Mucosa of rectum (tissue), 2 donors: ENCODE results near the gene CDKN1A.
"Not testable (repeated sequence)": the region's sequence is repeated elsewhere in the genome, so short reads cannot be mapped to it uniquely, and the experiment has no call there.

Experiments used
- H3K27ac ChIP-seq, 2 donors: one replicate each; pipeline ENCODE4 v1.7.0; 2013; ENCODE audit warnings: inconsistent platforms in 2 of 2, low read depth in 2 of 2, low read length in 2 of 2
- H3K27me3 ChIP-seq, 2 donors: one replicate each; pipeline ENCODE4 v1.7.0; 2013; ENCODE audit warnings: low read length in 2 of 2; ENCODE audit not compliant: control insufficient read depth in 2 of 2, insufficient read depth in 2 of 2
- H3K36me3 ChIP-seq, 2 donors: one replicate each; pipeline ENCODE4 v1.7.0; 2013; ENCODE audit warnings: low read length in 2 of 2; ENCODE audit not compliant: control insufficient read depth in 2 of 2, insufficient read depth in 2 of 2
- H3K4me1 ChIP-seq, 2 donors: one replicate each; pipeline ENCODE4 v1.7.0; 2013; ENCODE audit warnings: low read length in 2 of 2, mild to moderate bottlenecking in 1 of 2; ENCODE audit not compliant: control insufficient read depth in 2 of 2, insufficient read depth in 2 of 2
- H3K4me3 ChIP-seq, 2 donors: one replicate each; pipeline ENCODE4 v1.7.0; 2013; ENCODE audit warnings: low read length in 2 of 2
- H3K9ac ChIP-seq, 2 donors: one replicate each; pipeline ENCODE4 v1.7.0; 2013; ENCODE audit warnings: low read length in 2 of 2, low read depth in 1 of 2, mild to moderate bottlenecking in 1 of 2
- H3K9me3 ChIP-seq, 2 donors: one replicate each; pipeline ENCODE4 v1.7.0; 2013; ENCODE audit warnings: low read length in 2 of 2; ENCODE audit not compliant: control insufficient read depth in 2 of 2
- donor health status: healthy.
- donor health status: Normal muscosa, but diverticular disease.

Gene CDKN1A

GRCh38 chr6:36639171-36639808 is 39.2 kb upstream of the CDKN1A start:
- H3K36me3 ChIP-seq, result no peaks in the 10 kb centered on the region
- H3K4me1 ChIP-seq, result peaks cover 30 to 33% of the 10 kb centered on the region in 2 donors
- no peaks in the 10 kb centered on the region for H3K9me3 ChIP-seq
- no peak overlapping the region for H3K9ac ChIP-seq
- no peak overlapping the region for H3K4me3 ChIP-seq
- H3K27me3 ChIP-seq, result no peaks in the 10 kb centered on the region
- H3K27ac ChIP-seq, result no peak overlapping the region

GRCh38 chr6:36641543-36641942 is 37.0 kb upstream of the CDKN1A start:
- H3K4me1 ChIP-seq, result peaks cover 24 to 35% of the 10 kb centered on the region in 2 donors
- H3K9me3 ChIP-seq, result no peaks in the 10 kb centered on the region
- no peak overlapping the region for H3K9ac ChIP-seq
- peak overlapping the region in 1 of 2 donors; percentile 26 for H3K27ac ChIP-seq
- no peaks in the 10 kb centered on the region for H3K36me3 ChIP-seq
- no peaks in the 10 kb centered on the region for H3K27me3 ChIP-seq
- H3K4me3 ChIP-seq, result no peak overlapping the region

GRCh38 chr6:36642913-36643817 is 35.3 kb upstream of the CDKN1A start:
- H3K36me3 ChIP-seq, result no peaks in the 10 kb centered on the region
- peaks cover 24 to 35% of the 10 kb centered on the region in 2 donors for H3K4me1 ChIP-seq
- no peaks in the 10 kb centered on the region for H3K9me3 ChIP-seq
- peak overlapping the region; percentile 71 to 91 for H3K27ac ChIP-seq
- H3K4me3 ChIP-seq, result peak overlapping the region; percentile 2 to 41
- H3K9ac ChIP-seq, result peak overlapping the region; percentile 19 to 57
- no peaks in the 10 kb centered on the region for H3K27me3 ChIP-seq

- Histone ChIP-seq H3K4me1 (peaks cover 24 to 35% of the 10 kb centered on the region in 2 donors), H3K27me3 (no peaks in the 10 kb centered on the region), H3K9me3 (no peaks in the 10 kb centered on the region), H3K4me3 (no peak overlapping the region), H3K36me3 (no peaks in the 10 kb centered on the region), H3K27ac (no peak overlapping the region), H3K9ac (no peak overlapping the region)
These were observed 34.5 kb upstream of the CDKN1A start for GRCh38 chr6:36643977-36644376.

- peaks cover 24 to 32% of the 10 kb centered on the region in 2 donors for H3K4me1 ChIP-seq
- H3K36me3 ChIP-seq, result no peaks in the 10 kb centered on the region
- no peaks in the 10 kb centered on the region for H3K27me3 ChIP-seq
- H3K27ac ChIP-seq, result no peak overlapping the region
- no peak overlapping the region for H3K4me3 ChIP-seq
- H3K9me3 ChIP-seq, result no peaks in the 10 kb centered on the region
- no peak overlapping the region for H3K9ac ChIP-seq
These were observed 29.4 kb upstream of the CDKN1A start for GRCh38 chr6:36649086-36649485.

- Histone ChIP-seq H3K4me1 (peaks cover 24 to 25% of the 10 kb centered on the region in 2 donors), H3K36me3 (no peaks in the 10 kb centered on the region), H3K9ac (no peak overlapping the region), H3K27me3 (no peaks in the 10 kb centered on the region), H3K27ac (peak overlapping the region in 1 of 2 donors; percentile 17), H3K4me3 (no peak overlapping the region), H3K9me3 (no peaks in the 10 kb centered on the region)
These were observed 28.6 kb upstream of the CDKN1A start for GRCh38 chr6:36649701-36650484.

- Histone ChIP-seq H3K9me3 (no peaks in the 10 kb centered on the region), H3K27me3 (no peaks in the 10 kb centered on the region), H3K9ac (peak overlapping the region in 1 of 2 donors; percentile 26), H3K4me3 (peak overlapping the region in 1 of 2 donors; percentile 13), H3K4me1 (peaks cover 24 to 25% of the 10 kb centered on the region in 2 donors), H3K36me3 (no peaks in the 10 kb centered on the region), H3K27ac (peak overlapping the region; percentile 56 to 61)
These were observed 27.6 kb upstream of the CDKN1A start for GRCh38 chr6:36650848-36651478.

- H3K9ac ChIP-seq, result peak overlapping the region in 1 of 2 donors; percentile 26
- no peaks in the 10 kb centered on the region for H3K9me3 ChIP-seq
- H3K4me3 ChIP-seq, result peak overlapping the region in 1 of 2 donors; percentile 13
- H3K36me3 ChIP-seq, result no peaks in the 10 kb centered on the region
- H3K4me1 ChIP-seq, result peaks cover 24 to 25% of the 10 kb centered on the region in 2 donors
- peak overlapping the region; percentile 56 to 61 for H3K27ac ChIP-seq
- H3K27me3 ChIP-seq, result no peaks in the 10 kb centered on the region
These were observed 26.7 kb upstream of the CDKN1A start for GRCh38 chr6:36651659-36652379.

GRCh38 chr6:36654469-36654868 is 24.0 kb upstream of the CDKN1A start:
- not testable (repeated sequence) for H3K27ac ChIP-seq, H3K9me3 ChIP-seq, H3K9ac ChIP-seq, H3K4me3 ChIP-seq, H3K36me3 ChIP-seq, H3K27me3 ChIP-seq
- peaks cover 23 to 27% of the 10 kb centered on the region in 2 donors for H3K4me1 ChIP-seq
